Liver (tissue), 9 donors: ENCODE data around the gene STAT3. TPM values are rescaled to one million over a fixed set of nuclear protein-coding genes. Genes with fewer than 3 reads are reported as not detected.

ENCODE experiments used
- DNase-seq: peaks from one replicate; pipeline ENCODE4 v3.0.0-alpha.2; 2017; ENCODE audit warnings: low spot score
- H3K27ac ChIP-seq, 2 donors: one replicate each; pipeline ENCODE4 v1.7.0; 2013; ENCODE audit warnings: inconsistent platforms in 2 of 2, low read length in 2 of 2, control low read depth in 1 of 2, low read depth in 1 of 2, mild to moderate bottlenecking in 1 of 2
- H3K27me3 ChIP-seq, 4 donors: one replicate each; pipeline versions ENCODE4 v1.6.1 to v1.7.0; 2013; ENCODE audit warnings: low read length in 3 of 4, inconsistent platforms in 1 of 4, mild to moderate bottlenecking in 1 of 4, moderate library complexity in 1 of 4; ENCODE audit not compliant: control insufficient read depth in 4 of 4, insufficient read depth in 4 of 4
- H3K36me3 ChIP-seq, 4 donors: one replicate each; pipeline versions ENCODE4 v1.6.1 to v1.7.0; 2013; ENCODE audit warnings: low read length in 3 of 4, mild to moderate bottlenecking in 3 of 4, low read depth in 1 of 4, moderate library complexity in 1 of 4; ENCODE audit not compliant: control insufficient read depth in 4 of 4, insufficient read depth in 3 of 4
- H3K4me1 ChIP-seq, 4 donors: one replicate each; pipeline versions ENCODE4 v1.6.1 to v1.7.0; 2013; ENCODE audit warnings: low read length in 3 of 4, mild to moderate bottlenecking in 3 of 4, moderate library complexity in 1 of 4; ENCODE audit not compliant: control insufficient read depth in 4 of 4, insufficient read depth in 4 of 4
- H3K4me3 ChIP-seq, 3 donors: one replicate each; pipeline versions ENCODE4 v1.6.1 to v1.7.0; 2013; ENCODE audit warnings: low read length in 3 of 3, control low read depth in 1 of 3, low read depth in 1 of 3, mild to moderate bottlenecking in 1 of 3
- H3K9ac ChIP-seq, 2 donors: one replicate each; pipeline ENCODE4 v1.7.0; 2013; ENCODE audit warnings: low read length in 2 of 2, mild to moderate bottlenecking in 2 of 2, moderate library complexity in 2 of 2, control low read depth in 1 of 2, low read depth in 1 of 2
- H3K9me3 ChIP-seq, 4 donors: one replicate each; pipeline versions ENCODE4 v1.6.1 to v1.7.0; 2013; ENCODE audit warnings: low read length in 3 of 4; ENCODE audit not compliant: control insufficient read depth in 4 of 4
- EGR1 ChIP-seq, 2 donors: IDR thresholded peaks; 2 replicates each; pipeline ENCODE4 v1.6.1; 2016 to 2018; ENCODE audit warnings: antibody characterized with exemption in 2 of 2, low read depth in 2 of 2
- FOXA1 ChIP-seq: IDR thresholded peaks from 2 replicates; pipeline ENCODE4 v1.6.1; 2016; ENCODE audit warnings: antibody characterized with exemption
- GABPA ChIP-seq, 2 donors: IDR thresholded peaks in 1 of 2; conservative IDR thresholded peaks in 1 of 2; 2 replicates each; pipeline ENCODE4 v1.6.1; 2016; ENCODE audit warnings: antibody characterized with exemption in 2 of 2, mild to moderate bottlenecking in 1 of 2, moderate library complexity in 1 of 2
- JUND ChIP-seq, 2 donors: IDR thresholded peaks; 2 replicates each; pipeline ENCODE4 v1.6.1; 2016; ENCODE audit warnings: antibody characterized with exemption in 2 of 2
- NR2F2 ChIP-seq: IDR thresholded peaks from 2 replicates; pipeline ENCODE4 v1.6.1; 2016; ENCODE audit warnings: antibody characterized with exemption
- RAD21 ChIP-seq, 2 donors: IDR thresholded peaks; 2 replicates each; pipeline ENCODE4 v1.6.1; 2016; ENCODE audit warnings: antibody characterized with exemption in 2 of 2, mild to moderate bottlenecking in 2 of 2
- RXRA ChIP-seq, 2 donors: IDR thresholded peaks; 2 replicates each; pipeline ENCODE4 v1.6.1; 2017 to 2018; ENCODE audit warnings: antibody characterized with exemption in 2 of 2, mild to moderate bottlenecking in 1 of 2
- TAF1 ChIP-seq: conservative IDR thresholded peaks from 2 replicates; pipeline ENCODE4 v1.6.1; 2016; ENCODE audit warnings: antibody characterized with exemption, mild to moderate bottlenecking
- YY1 ChIP-seq: IDR thresholded peaks from 2 replicates; pipeline ENCODE4 v1.6.1; 2016; ENCODE audit warnings: antibody characterized with exemption, mild to moderate bottlenecking
- WGBS: extraction: QIAGEN DNeasy Blood & Tissue Kit; methylation state at CpG from one replicate; pipeline ENCODE4 v1.1.7; 2013; 5-methylcytosine and 5-hydroxymethylcytosine counted together
- polyA plus RNA-seq, 2 donors: library from polyadenylated mRNA; stranded (reverse) in 1 of 2; unstranded in 1 of 2; fragments of 200-250 nt in 1 of 2; fragments of >200 nt in 1 of 2; fragmentation: Nextera tagmentation in 1 of 2; extraction: Ambion mirVana in 1 of 2; gene quantifications; one replicate each; pipeline versions ENCODE4 v1.2.1 to v1.2.3, GENCODE V29; 2013 to 2015
- total RNA-seq, 2 donors: library from RNA; depleted of rRNA; stranded (reverse); fragments of >200 nt; gene quantifications; one replicate each; pipeline ENCODE4 v1.2.3, GENCODE V29; 2014
- TF ChIP-seq, protein P1 (sequence below): IDR thresholded peaks from 2 replicates; pipeline ENCODE4 v1.6.1; 2016; ENCODE audit warnings: antibody characterized with exemption
- TF ChIP-seq, protein P2 (sequence below): IDR thresholded peaks from 2 replicates; pipeline ENCODE4 v1.6.1; 2016; ENCODE audit warnings: antibody characterized with exemption, mild to moderate bottlenecking
- TF ChIP-seq, protein P3 (sequence below): fragments of 150-350 bp; IDR thresholded peaks from 2 replicates; pipeline ENCODE4 v1.5.1; 2017; ENCODE audit warnings: improper control_type of control experiment, low read depth, low read length; ENCODE audit not compliant: missing input control
- donor health status: healthy.
- donor health status: healthy.
- donor health status: healthy.
- donor health status: healthy.
- donor health status: healthy.

Gene STAT3
- total and polyA plus RNA-seq, 4 donors: 68.7 to 301 (median 114) TPM

DNA sequence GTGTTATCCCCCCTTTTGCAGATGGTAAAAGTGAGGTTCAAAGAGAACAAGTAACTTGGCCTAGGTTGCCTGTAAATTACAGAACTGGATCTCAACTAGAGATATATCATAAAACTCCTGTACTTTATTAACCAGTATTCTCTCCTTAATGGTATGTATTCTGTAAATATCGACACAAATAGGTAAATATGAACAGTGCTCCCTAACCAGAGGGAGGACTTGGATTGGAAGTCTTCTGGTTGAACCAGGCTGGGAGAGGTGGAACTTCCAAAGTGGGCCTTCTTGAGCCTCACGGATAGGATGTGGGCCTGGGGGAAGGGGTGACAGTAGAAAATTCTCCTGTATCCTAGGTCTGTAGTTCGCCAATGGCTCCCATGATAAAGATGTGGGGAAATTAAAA is 92.2 kb downstream of the STAT3 start:
- DNase-seq: no peak
- no peak overlapping the region for H3K9ac ChIP-seq
- peaks cover 0 to 24% (median 7%) of the 10 kb centered on the region in 4 donors for H3K36me3 ChIP-seq
- peaks cover 0 to 3% (median 0%) of the 10 kb centered on the region in 4 donors for H3K4me1 ChIP-seq
- H3K9me3 ChIP-seq: no peaks in the 10 kb centered on the region
- H3K27ac ChIP-seq: no peak overlapping the region
- WGBS: 94% methylated on average over 3 of the region's 3 CpGs
- TF ChIP-seq FOXA1 (no peak), TAF1 (no peak), RAD21 (IDR thresholded peaks at IDR 0.05) (no peak), RXRA (IDR thresholded peaks at IDR 0.05) (no peak), YY1 (no peak), NR2F2 (no peak), EGR1 (IDR thresholded peaks at IDR 0.05; ENCODE audit: low read depth in 2 of 2) (no peak), JUND (IDR thresholded peaks at IDR 0.05) (no peak), GABPA (IDR thresholded peaks at IDR 0.05 in 1 of 2, conservative IDR thresholded peaks at IDR 0.05 in 1 of 2) (no peak)
- TF ChIP-seq, protein P1, sequence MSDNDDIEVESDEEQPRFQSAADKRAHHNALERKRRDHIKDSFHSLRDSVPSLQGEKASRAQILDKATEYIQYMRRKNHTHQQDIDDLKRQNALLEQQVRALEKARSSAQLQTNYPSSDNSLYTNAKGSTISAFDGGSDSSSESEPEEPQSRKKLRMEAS: no peak
- TF ChIP-seq, protein P2, sequence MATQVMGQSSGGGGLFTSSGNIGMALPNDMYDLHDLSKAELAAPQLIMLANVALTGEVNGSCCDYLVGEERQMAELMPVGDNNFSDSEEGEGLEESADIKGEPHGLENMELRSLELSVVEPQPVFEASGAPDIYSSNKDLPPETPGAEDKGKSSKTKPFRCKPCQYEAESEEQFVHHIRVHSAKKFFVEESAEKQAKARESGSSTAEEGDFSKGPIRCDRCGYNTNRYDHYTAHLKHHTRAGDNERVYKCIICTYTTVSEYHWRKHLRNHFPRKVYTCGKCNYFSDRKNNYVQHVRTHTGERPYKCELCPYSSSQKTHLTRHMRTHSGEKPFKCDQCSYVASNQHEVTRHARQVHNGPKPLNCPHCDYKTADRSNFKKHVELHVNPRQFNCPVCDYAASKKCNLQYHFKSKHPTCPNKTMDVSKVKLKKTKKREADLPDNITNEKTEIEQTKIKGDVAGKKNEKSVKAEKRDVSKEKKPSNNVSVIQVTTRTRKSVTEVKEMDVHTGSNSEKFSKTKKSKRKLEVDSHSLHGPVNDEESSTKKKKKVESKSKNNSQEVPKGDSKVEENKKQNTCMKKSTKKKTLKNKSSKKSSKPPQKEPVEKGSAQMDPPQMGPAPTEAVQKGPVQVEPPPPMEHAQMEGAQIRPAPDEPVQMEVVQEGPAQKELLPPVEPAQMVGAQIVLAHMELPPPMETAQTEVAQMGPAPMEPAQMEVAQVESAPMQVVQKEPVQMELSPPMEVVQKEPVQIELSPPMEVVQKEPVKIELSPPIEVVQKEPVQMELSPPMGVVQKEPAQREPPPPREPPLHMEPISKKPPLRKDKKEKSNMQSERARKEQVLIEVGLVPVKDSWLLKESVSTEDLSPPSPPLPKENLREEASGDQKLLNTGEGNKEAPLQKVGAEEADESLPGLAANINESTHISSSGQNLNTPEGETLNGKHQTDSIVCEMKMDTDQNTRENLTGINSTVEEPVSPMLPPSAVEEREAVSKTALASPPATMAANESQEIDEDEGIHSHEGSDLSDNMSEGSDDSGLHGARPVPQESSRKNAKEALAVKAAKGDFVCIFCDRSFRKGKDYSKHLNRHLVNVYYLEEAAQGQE: no peak
- TF ChIP-seq, protein P3, sequence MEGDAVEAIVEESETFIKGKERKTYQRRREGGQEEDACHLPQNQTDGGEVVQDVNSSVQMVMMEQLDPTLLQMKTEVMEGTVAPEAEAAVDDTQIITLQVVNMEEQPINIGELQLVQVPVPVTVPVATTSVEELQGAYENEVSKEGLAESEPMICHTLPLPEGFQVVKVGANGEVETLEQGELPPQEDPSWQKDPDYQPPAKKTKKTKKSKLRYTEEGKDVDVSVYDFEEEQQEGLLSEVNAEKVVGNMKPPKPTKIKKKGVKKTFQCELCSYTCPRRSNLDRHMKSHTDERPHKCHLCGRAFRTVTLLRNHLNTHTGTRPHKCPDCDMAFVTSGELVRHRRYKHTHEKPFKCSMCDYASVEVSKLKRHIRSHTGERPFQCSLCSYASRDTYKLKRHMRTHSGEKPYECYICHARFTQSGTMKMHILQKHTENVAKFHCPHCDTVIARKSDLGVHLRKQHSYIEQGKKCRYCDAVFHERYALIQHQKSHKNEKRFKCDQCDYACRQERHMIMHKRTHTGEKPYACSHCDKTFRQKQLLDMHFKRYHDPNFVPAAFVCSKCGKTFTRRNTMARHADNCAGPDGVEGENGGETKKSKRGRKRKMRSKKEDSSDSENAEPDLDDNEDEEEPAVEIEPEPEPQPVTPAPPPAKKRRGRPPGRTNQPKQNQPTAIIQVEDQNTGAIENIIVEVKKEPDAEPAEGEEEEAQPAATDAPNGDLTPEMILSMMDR: no peak
- no peak overlapping the region for H3K4me3 ChIP-seq
- H3K27me3 ChIP-seq: no peaks in the 10 kb centered on the region

DNA sequence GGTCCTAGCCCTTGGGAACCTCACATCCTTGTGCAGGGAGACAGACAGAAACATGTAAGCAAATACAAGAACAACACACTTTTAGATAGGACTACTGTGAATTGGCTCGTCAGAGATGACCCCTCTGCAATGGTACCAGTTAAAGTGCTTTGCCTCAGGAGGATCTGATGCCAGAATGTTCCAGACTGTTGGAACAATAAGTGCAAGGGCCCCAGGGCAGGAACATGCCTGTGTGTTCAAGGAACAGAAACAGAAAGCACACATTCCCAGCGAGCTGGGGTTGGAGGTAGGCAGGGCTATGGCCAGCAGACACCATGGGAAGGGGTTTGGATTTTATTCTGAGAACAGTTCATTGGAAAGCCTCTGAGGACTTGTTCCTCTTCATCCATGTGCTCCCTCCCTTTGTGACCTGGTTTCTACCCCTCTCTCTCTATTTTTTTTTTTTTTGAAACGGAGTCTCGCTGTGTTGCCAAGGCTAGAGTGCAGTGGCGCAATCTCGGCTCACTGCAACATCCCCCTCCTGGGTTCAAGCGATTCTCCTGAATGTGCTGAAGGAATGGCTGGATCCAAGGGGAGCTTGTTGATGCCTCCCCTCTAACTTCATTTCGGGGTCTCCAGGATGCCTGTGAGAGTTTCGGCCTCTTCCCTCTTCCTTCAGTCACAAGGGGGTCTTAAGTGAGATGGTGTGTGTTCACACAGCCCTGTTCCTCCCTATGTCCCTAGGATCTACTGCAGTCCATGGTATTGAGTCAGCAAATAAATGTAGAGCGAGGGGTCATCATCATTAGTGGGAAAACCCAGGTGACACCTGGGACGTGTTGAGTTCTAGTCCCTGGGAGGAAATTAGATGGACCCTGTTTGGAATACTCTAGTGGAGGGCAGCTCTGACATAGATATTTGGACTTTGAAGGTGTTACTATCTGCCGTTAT is 93.5 kb downstream of the STAT3 start:
- no peak for TF ChIP-seq TAF1
- TF ChIP-seq, protein P1: no peak
- no peak for TF ChIP-seq RXRA (IDR thresholded peaks at IDR 0.05)
- TF ChIP-seq YY1: no peak
- no peak for TF ChIP-seq RAD21 (IDR thresholded peaks at IDR 0.05)
- TF ChIP-seq GABPA (IDR thresholded peaks at IDR 0.05 in 1 of 2, conservative IDR thresholded peaks at IDR 0.05 in 1 of 2): no peak
- no peak for DNase-seq
- Histone ChIP-seq H3K4me1 (peaks cover 0 to 3% (median 0%) of the 10 kb centered on the region in 4 donors), H3K27ac (no peak overlapping the region), H3K36me3 (peaks cover 0 to 21% (median 6%) of the 10 kb centered on the region in 4 donors), H3K4me3 (no peak overlapping the region), H3K9ac (no peak overlapping the region), H3K27me3 (no peaks in the 10 kb centered on the region), H3K9me3 (no peaks in the 10 kb centered on the region)
- WGBS: 69% methylated on average over 12 of the region's 12 CpGs
